GM18526 (cell line): ENCODE measurements around the gene TMEM129.

Source experiments
- POLR2A ChIP-seq: IDR thresholded peaks from 3 replicates; pipeline ENCODE4 v1.6.1; 2011; ENCODE audit not compliant: insufficient read length; ENCODE audit errors: extremely low read depth

The TMEM129 gene

GRCh38 chr4:1751155-1751918, 30.2 kb upstream of the TMEM129 start:
- TF ChIP-seq POLR2A, result no peak

GRCh38 chr4:1750381-1751154, 29.4 kb upstream of the TMEM129 start:
- TF ChIP-seq POLR2A, result no peak

GRCh38 chr4:1749826-1750225, 28.7 kb upstream of the TMEM129 start:
- no peak for TF ChIP-seq POLR2A

GRCh38 chr4:1749370-1749769, 28.2 kb upstream of the TMEM129 start:
- TF ChIP-seq POLR2A, result no peak

GRCh38 chr4:1748465-1748995, 27.4 kb upstream of the TMEM129 start:
- no peak for TF ChIP-seq POLR2A

- TF ChIP-seq POLR2A, result no peak
These were observed 26.5 kb upstream of the TMEM129 start for GRCh38 chr4:1747603-1747967.

- TF ChIP-seq POLR2A, result no peak
These were observed 25.9 kb upstream of the TMEM129 start for GRCh38 chr4:1746919-1747602.

GRCh38 chr4:1746265-1746691, 25.2 kb upstream of the TMEM129 start:
- no peak for TF ChIP-seq POLR2A

DNA sequence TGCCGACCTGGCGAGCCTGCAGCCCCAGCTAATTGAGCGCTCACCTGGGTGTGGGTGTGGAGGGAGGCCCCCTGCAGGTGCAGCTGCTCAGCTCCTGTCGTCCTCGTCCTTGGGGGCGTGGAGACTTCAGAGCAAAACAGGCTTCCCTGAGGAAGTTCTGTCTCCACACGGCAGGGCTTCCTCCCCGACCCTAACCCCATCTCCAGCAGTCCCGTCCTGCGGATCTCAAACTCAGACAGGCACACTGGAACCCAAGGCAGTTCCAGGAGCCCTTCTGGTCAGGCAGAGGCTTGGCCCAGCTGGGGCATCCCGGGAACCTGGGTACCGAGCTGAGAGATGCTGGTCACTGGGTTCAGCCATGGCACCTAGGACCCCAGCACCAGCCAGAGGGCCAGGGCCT, 24.6 kb upstream of the TMEM129 start:
- no peak for TF ChIP-seq POLR2A

DNA sequence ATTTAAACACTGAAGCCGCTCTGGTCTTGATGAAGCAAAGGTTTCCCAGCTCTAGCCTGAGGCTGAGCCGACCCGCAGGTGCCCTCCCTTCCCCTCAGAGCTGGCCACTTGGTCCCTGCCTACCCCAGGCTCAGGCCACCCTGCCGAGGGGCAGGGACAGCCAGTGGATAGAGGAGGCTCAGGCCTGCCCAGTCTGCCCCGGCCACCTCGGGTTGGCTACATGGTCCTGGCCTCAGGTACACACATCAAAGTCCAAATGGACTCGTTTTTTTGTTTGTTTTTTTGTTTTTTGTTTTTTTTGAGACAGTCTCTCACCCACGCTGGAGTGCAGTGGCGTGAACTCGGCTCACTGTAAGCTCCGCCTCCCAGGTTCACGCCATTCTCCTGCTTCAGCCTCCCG, 24.0 kb upstream of the TMEM129 start:
- no peak for TF ChIP-seq POLR2A

GRCh38 chr4:1744552-1744951, 23.4 kb upstream of the TMEM129 start:
- TF ChIP-seq POLR2A, result no peak

- TF ChIP-seq POLR2A, result no peak
These were observed 22.9 kb upstream of the TMEM129 start for GRCh38 chr4:1743975-1744374.

GRCh38 chr4:1743551-1743950, 22.4 kb upstream of the TMEM129 start:
- TF ChIP-seq POLR2A, result no peak

GRCh38 chr4:1741208-1741607, 20.1 kb upstream of the TMEM129 start:
- no peak for TF ChIP-seq POLR2A

- TF ChIP-seq POLR2A, result no peak
These were observed 19.0 kb upstream of the TMEM129 start for GRCh38 chr4:1740021-1740545.

DNA sequence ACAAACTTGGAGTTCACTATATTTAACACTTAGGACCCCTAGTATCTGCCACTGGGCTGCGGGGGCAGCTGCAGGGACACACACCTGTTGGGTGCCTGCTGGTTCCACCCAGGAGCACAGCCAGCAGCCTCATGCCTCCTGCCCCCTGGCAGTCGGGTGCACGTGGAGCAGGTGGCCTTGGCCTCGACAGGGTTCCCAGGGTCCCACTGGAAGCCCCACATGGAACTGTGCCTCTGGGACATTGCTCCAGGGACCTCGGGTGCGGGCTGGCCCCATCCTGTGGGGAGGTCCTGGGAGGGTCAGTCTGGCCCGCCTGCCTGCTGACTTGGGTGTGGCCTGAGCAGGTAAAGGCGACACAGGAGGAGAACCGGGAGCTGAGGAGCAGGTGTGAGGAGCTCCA, 18.2 kb upstream of the TMEM129 start:
- no peak for TF ChIP-seq POLR2A

- no peak for TF ChIP-seq POLR2A
These were observed 17.3 kb upstream of the TMEM129 start for GRCh38 chr4:1738410-1738809.
